Hematopoietic multipotent progenitor cell treated with erythropoietin and hydrocortisone succinate and interleukin-3 and kit ligand, for 15 days (in vitro differentiated cells): Measurements from ENCODE around the gene OR1L8.
"Not testable (repeated sequence)": the region's sequence is repeated elsewhere in the genome, so short reads cannot be mapped to it uniquely, and the experiment has no call there.

Source experiments
- DNase-seq: peaks from one replicate; pipeline ENCODE4 v3.0.0-alpha.2; 2015; ENCODE audit warnings: low spot score

The OR1L8 gene, protein sequence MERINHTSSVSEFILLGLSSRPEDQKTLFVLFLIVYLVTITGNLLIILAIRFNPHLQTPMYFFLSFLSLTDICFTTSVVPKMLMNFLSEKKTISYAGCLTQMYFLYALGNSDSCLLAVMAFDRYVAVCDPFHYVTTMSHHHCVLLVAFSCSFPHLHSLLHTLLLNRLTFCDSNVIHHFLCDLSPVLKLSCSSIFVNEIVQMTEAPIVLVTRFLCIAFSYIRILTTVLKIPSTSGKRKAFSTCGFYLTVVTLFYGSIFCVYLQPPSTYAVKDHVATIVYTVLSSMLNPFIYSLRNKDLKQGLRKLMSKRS

DNA sequence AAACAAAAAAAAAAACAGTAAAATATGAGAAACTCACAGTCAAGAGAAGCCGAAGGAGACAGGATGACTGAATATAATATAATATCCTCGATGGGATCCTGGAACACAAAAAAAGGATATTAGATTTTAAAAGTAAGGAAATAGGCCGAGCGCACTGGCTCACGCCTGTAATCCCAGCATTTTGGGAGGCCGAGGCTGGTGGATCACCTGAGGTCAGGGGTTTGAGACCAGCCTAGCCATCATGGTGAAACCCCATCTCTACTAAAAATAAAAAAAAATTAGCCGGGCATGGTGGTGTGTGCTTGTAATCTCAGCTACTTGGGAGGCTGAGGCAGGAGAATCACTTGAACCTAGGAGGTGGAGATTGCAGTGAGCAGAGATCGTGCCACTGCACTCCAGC, at the start of gene OR1L8:
Gene OR1L8, minus strand, starts transcription at position 101 of the 400 bp plus-strand sequence. CDS start 14,907 bp downstream, outside the sequence.
- not testable (repeated sequence) for DNase-seq

DNA sequence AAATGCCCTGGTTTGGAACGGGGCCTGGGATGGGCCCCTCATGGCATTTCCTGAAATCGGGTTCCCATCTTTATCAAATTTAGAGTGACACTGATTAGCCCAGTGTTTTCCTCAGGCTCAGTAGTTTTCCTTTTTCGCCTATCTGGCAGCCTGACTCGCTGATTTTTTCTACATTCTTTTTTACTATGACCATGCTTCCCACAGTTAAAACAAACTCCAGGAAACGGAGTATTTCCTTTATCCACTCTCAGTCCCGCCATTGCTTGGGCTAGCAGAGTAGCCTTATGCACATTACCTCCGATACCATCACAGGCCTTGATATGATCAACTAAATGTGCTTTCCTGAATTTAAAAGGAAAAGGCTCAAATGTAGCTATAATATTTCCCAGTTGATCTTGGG, 36.8 kb upstream of the OR1L8 start:
- no peak for DNase-seq

DNA sequence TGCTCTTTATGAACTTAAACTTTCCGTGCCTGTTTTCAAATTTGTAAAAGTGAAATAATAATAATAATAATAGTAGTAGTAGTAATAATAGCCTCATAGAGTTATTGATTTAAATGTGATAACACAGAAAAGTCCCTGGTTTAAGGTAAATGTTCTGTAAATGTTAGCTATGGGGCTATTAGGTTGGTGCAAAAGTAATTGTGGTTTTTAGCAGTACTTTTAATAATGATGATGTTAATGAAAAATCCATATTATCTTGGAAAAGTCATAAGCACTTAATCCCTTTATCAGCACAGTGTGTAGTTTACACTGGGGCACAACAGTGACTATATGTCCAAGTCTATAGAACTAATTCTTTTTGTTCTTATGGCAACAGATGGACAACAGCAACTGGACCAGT, 31.2 kb upstream of the OR1L8 start, which contains the start of gene OR1Q1:
Gene OR1Q1, plus strand, starts transcription at position 377 of the 400 bp plus-strand sequence. Its CDS starts 0 bp downstream, at position 377.
- DNase-seq, result no peak

DNA sequence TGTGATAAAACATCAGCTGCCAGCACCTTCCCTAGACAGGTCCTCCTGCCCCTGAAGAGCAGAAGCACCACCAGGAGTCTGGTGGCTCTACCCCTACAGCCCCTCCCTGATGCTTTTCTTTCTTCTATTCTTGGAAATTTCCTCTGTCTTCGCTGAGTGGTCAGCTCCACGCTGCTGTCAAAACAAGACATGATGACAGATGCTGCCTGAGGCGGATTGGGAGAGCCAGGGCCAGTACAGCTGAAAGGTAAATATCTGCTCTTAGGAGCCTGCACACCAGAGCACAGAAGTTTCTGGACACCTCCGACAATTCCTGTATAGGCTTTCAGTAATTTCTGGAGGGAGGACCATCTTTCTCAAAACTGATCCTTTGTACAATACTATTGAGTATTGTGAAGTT, 26.6 kb upstream of the OR1L8 start:
- DNase-seq, result no peak

DNA sequence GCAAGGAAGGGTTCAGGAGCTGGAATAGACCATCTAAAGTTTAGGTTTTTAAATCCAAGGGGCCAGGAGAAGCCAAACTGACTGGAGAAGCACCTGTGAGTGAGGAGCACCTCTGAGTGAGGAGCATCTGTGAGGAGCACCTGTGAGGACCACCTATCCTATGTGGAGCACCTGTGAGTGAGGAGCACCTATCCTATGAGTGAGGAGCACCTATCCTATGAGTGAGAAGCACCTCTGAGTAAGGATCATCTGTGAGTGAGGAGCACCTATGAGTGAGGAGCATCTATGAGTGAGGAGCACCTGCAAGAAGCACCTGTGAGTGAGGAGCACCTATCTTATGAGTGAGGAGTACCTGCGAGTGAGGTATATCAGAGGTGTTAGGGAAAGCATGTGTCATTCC, 23.4 kb upstream of the OR1L8 start:
- no peak for DNase-seq

DNA sequence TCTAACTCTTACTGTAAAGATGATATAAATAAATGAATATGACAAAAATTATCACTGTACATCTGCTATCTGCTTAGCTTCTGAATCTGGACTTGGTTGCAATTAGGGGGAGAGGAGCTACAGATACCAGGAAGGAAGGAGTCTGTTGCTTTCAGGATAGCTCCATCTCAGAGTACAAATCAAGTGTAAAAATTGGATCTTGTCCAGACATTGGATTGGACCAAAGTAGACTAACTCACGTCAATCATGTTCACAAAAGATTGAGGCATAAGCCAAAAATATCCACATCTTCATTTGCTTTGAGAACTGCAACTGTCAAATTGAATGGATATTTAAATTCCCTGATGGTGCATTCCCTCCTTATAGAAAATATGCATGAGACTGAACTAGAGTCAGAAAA, 22.5 kb upstream of the OR1L8 start:
- DNase-seq, result no peak

DNA sequence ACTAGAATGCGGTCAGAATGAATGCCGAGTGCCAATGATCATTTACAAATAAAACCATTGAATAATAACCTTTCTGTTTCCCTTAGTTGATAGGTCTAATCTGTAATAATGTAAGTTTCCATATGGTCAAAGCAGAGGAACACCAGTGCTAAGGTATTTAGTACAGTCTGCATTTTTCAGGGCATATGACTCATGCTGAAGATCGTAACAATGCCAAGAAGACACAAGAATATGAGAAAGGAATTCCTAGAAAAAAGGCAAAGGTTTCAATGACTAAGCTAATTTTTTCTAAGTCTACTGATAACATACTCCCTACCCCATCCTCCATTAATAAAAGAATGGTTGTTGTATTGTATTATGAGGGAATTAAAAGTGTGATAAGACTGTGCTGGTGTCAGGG, 2.8 kb downstream of the OR1L8 start:
- DNase-seq, result no peak

DNA sequence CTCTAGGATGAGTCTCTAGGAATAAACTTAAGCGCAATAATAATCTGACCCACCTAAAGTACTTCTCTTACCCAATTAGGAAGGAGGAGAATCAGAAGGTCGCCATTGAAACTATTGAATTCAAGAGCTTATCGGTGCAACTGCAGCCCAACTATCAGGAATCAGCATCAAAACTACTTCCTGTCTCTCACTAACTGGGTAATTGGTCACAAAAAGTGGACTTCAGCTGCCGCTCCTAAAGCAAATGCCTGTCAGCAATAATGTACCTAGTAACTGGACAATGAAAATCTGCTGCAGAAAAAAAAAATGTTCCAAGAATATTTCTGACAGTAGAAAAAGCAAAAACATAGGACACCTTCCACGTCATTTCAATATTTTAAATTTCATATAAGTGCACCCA, 3.3 kb downstream of the OR1L8 start:
- no peak for DNase-seq

DNA sequence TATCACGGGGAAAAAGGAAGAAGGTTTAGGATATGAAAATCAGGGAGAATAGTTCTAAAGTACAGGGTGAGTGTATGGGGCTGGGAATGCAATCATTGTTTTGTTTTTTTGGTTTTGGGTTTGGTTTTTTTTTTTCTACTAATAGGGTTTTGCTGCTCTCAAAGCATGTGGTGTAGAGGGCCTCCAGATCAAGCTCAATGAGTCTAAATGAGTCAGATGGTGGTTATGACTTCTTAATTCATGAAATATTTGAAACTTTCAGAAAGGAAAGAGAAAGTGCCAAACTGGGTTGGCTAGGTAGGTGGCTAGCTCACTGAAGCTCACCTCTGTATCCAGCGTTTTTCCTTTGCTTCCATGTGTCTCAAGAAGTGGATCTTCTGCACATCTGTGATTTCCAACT, 10.7 kb downstream of the OR1L8 start:
- no peak for DNase-seq

DNA sequence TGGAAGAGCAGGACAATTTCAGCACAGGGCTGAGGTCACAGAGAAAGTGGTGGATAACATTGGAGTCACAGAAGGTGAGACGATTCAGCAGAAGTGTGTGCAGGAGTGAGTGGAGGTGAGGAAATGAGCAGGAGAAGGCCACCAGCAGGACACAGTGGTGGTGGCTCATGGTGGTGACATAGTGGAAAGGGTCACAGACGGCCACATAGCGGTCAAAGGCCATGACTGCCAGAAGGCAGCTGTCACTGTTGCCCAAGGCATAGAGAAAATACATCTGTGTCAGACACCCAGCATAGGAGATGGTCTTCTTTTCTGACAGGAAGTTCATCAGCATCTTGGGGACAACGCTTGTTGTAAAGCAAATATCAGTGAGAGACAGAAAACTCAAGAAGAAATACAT, 15.3 kb downstream of the OR1L8 start:
- DNase-seq, result no peak

DNA sequence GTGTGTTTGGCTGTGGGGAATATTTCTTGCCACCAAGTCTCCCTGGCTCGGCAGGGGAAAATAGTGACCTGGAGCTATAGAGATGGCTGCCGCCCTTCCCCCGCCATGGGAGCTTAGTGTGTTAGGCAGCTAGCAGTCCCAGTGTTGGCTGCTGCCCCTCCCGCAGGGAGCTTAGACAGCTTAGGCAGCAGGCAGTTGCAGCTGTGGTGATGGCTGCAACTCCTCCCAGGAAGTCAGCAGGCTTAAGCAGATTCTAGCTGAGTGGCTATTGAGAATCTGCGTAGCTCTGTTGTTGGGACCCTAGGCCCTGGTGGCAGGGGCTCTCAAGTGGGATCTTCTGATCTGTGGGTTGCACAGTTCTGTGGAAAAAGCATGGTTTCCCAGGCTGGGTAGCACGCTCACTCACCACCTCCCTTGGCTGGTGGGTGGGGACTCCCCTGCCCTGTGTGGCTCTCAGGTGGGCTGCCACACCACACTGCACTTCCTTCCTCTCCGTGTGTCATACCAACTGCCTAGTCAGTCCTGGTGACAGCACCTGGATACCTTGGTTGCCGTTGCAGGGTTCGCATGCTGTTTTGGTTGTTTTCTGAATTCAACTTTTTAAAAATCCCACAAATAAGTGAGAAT, 20.9 kb downstream of the OR1L8 start:
- no peak for DNase-seq

DNA sequence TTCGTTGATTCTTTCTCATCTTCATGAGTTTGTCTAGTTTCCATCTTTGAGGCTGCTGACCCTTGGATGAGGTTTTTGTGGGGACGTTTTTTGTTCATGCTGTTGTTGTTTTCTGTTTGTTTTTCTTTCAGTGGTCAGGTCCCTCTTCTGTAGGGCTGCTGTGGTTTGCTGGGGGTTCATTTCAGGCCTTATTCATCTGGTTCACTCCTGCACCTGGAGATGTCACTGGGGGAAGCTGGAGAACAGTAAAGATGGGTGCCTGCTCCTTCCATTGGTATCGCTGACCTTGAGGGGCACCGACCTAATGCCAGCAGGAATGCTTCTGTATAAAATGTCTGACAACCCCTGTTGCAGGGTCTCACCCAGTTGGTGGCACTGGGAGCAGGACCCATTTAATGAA, 21.7 kb downstream of the OR1L8 start:
- DNase-seq, result no peak

DNA sequence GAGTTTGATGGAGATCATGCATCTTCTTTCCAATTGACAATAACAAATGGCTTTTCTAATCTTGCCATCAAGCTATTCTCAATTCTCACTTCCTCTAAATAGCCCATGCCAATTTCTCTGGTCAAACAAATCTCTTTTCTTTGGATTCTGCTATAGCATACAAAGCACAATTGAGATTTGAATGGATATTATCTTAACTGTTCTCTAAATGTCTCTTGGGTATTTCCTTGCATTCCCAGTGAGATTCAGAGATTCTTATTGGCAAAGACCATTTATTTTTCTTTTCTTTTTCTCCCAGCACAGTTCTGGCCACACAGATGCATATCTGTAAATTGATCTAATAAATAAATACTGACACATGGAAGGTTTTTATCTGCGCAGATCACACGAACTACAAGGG, 30.4 kb downstream of the OR1L8 start, which contains the start of gene OR1N2:
Gene OR1N2, plus strand, starts transcription at position 301 of the 400 bp plus-strand sequence. CDS start 100 bp downstream, outside the sequence.
- no peak for DNase-seq

DNA sequence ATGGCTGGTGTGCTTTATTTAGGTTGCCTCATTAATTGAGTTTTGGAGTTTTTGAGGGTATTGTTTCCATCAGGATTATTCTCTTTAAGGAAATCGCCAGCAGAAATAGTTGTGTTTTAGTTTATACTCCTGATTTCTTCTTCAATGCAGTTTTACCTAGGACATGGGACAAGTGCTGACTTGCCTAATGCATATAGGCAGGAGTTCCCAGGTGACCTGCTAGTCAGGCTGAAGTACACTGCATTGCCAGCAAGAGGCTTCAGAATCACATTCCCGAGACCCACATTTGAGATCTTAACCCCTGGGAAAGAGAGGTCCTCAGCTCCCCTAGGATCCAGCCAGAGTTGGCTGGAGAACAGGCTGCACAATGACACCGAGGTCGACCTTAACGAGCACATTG, 31.8 kb downstream of the OR1L8 start:
- no peak for DNase-seq

DNA sequence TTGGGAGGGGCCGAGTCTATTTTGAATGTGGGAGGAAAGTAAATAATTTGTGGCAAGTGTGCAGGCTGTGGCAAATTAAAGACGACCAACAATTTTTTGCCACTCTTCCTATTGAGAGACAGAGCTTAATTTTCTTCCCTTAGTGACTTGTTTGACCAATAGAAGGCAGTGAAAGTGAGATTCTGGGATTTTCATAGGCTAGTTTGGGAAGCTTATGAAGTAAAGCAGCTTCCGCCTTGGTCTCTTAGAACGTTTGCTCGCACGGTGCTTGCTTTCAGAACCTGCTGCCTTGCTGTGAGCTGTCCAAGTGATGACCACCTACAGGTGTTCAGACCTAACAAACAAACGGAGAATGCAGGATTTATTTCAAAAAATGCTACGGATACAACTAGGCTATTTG, 37.0 kb downstream of the OR1L8 start:
- DNase-seq, result no peak

DNA sequence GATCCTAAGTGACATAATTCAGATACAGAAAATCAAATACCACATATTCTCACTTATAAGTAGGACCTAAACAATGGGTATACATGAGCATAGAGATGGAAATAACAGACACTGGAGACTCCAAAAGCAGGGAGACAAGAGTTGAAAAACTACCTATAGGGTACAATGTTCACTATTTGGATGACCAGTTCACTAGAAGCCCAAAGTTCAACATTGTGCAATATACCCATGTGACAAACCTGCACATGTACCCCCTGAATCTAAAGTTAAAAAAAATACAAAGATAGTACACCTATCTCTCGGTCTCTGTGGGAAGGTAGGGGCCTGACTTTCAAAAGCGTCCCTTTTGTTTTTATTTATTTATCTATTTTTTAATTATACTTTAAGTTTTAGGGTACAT, 44.4 kb downstream of the OR1L8 start:
- no peak for DNase-seq

DNA sequence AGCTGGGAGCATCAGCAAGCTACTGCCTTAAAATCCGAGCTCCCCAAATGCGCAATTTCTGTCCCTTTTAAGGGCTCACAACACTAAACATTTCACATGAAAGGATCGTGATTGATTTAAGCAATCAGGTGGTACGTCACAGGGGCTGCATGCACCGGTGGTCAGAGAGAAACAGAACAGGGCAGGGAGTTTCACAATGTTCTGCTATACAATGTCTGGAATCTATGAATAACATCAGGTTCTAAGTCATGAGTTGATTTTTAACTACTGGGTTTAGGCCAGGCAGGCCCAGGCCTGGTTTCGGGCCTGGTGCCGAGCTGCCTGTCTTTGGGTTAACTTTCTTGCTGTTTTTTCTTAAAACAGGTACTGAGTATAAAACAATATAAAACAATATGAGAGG, 46.1 kb downstream of the OR1L8 start:
- not testable (repeated sequence) for DNase-seq

DNA sequence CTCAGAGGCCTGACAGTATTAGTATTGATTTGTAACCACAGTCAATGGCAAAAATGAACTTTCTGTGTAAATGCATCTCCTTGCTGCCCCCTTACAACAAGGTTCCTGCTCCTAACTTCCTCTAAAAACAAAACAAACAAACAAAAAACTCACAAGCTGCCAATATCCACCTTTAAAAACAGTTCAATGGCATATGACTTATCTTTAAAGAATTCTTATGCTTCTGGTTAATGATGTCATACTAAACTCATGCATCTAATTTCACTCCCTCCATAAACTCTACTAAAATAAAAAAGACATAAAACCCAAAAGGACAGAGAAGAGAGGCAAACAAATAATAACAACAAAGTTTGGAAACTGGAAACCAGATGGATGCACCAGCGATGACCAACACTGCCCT, 47.0 kb downstream of the OR1L8 start:
- DNase-seq, result no peak

DNA sequence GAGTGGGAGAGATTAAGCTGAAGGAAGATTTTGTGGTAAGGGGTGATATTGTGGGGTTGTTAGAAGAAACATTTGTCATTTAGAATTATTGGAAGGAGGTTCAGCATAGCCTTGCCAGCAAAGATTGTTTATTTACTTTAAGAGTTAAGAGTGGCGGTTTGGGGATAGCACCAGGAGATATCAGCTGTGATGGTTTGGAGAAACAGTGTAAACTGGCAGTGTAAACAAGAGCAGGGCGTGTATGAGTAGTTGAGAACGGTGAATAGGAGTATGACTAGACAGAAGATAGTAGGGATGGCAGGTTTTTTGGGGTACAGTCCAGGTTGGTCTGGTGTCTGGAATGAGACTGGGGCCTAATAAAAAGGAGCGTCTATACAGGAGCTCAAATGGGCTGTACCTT, 52.0 kb downstream of the OR1L8 start:
- DNase-seq, result not testable (repeated sequence)

DNA sequence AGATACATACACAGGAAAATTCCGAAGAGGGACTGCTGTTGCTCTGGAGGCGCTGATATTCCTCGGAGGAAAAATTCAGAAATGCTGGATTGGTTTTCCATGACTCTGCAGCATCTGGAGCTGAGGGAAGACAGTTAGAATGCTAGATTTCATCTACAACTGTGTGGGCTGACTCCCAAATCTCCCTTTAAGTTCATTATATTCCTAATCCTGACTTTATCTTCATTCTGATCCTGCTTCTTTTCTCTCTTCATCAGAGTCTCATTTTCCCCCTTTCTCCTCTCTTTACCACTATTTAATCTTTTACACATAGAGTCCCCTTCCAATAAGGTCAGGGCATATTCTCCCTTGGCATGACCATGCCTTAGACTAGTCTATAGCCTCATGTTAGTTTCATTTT, 56.0 kb downstream of the OR1L8 start, which contains the start of gene OR1N1:
Gene OR1N1, minus strand, starts transcription at position 101 of the 400 bp plus-strand sequence. Its CDS starts 0 bp downstream, at position 101.
- no peak for DNase-seq

DNA sequence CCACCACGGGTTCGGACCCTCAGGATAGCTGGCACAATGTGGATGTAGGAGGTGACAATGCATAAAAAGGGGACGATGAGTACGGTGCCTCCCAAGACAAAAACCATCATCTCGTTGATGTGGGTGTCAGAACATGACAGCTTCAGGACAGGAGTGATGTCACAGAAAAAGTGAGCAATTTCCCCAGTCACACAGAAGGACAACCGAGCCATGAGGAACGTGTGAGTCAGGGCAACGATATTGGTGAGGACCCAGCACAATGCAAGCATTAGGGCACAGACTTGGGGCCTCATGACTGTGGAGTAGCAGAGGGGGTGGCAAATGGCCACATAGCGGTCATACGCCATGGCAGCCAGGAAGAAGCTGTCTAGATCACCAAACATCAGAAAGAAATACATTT, 56.6 kb downstream of the OR1L8 start:
- no peak for DNase-seq

DNA sequence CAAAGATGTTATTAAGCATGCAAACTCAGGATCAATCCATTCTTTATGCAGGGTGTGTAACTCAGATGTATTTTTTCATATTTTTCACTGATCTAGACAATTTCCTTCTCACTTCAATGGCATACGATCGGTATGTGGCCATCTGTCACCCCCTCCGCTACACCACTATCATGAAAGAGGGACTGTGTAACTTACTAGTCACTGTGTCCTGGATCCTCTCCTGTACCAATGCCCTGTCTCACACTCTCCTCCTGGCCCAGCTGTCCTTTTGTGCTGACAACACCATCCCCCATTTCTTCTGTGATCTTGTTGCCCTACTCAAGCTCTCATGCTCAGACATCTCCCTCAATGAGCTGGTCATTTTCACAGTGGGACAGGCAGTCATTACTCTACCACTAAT, 63.8 kb downstream of the OR1L8 start:
- DNase-seq, result no peak

DNA sequence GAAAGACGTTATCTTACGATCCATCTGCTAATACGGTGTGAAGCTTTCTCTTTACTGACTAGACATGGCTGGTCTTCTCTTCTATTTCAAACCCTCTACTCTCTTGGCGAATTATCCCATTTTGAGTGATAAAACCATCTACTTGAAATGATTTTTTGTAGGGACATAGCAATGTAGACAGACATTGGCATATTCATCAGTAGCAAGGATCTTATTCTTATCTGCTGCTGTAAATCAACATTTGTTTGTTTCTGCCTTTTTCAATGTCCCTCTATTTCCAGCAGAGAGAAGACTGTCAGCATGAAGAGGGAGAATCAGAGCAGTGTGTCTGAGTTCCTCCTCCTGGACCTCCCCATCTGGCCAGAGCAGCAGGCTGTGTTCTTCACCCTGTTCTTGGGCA, 64.3 kb downstream of the OR1L8 start, which contains the start of gene OR1J4:
Gene OR1J4, plus strand, starts transcription at position 301 of the 400 bp plus-strand sequence. Its CDS starts 0 bp downstream, at position 301.
- DNase-seq, result no peak
